Measurements from ENCODE around the gene CALHM3. TPM values are rescaled to one million over a fixed set of nuclear protein-coding genes. Genes with fewer than 3 reads are reported as not detected.
A peak's percentile ranks its signal among the peaks of the same experiment; 100 is the strongest.

Gene CALHM3
- total and polyA plus RNA-seq, 2 of the 13 experiments (the other 11 are each of a cell fraction or from before 2014, with no cell fraction given), result not detected

DNA sequence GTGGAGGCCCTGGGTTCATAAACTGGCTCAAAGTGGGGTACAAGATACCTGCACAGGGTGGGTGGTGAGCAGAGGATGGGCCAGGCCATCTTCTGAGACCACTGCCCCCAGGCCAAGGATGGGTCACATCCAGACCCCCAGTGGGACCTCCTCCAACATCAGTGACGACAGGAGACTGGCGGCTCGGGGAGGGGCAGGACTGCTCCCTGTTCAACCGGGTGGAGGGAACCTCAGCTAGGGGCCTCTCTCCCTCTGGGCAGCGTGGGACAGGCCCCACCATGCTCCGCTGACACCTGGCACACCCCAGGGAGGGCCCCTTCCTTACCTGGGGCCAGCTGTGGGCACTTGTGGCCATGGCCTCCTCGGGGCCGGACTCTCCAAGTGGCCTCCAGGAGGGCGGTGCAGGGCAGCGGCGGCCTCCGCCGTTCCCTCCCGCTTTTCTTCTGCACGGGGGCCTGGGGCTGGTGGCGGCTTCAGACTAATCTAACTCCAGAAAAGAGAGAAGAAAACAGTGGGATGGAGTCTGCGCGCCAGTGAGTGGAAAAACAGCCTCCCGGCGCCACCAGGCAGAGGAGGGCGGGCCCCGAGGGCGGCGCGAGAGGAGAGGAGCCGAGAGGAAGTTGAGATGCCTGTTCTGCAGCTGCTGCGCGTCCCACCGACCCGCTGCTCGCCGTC, 27.1 kb downstream of the CALHM3 start, which contains the start of gene CALHM2 (continued):
- TF ChIP-seq ZNF687 (CRISPR knock-in tag; IDR thresholded peaks at IDR 0.05) (peak; percentile 39; the same call in 1 of the 2 replicates), ZBTB33 (CRISPR knock-in tag; IDR thresholded peaks at IDR 0.05) (no peak), ZNF713 (CRISPR knock-in tag; IDR thresholded peaks at IDR 0.05) (no peak), ZNF768 (CRISPR knock-in tag; IDR thresholded peaks at IDR 0.05) (0 out of 2 replicates have a peak, but pooled peaks have one; percentile 8), ZNF660 (CRISPR knock-in tag; IDR thresholded peaks at IDR 0.05; ENCODE audit: borderline replicate concordance, low read depth) (no peak), ZFX (CRISPR knock-in tag; IDR thresholded peaks at IDR 0.05; ENCODE audit: low read depth) (peak; percentile 32; the same call in 1 of the 2 replicates), ZNF501 (CRISPR knock-in tag; IDR thresholded peaks at IDR 0.05) (0 out of 2 replicates have a peak, but pooled peaks have one; percentile 53)
- TF ChIP-seq, protein P1, sequence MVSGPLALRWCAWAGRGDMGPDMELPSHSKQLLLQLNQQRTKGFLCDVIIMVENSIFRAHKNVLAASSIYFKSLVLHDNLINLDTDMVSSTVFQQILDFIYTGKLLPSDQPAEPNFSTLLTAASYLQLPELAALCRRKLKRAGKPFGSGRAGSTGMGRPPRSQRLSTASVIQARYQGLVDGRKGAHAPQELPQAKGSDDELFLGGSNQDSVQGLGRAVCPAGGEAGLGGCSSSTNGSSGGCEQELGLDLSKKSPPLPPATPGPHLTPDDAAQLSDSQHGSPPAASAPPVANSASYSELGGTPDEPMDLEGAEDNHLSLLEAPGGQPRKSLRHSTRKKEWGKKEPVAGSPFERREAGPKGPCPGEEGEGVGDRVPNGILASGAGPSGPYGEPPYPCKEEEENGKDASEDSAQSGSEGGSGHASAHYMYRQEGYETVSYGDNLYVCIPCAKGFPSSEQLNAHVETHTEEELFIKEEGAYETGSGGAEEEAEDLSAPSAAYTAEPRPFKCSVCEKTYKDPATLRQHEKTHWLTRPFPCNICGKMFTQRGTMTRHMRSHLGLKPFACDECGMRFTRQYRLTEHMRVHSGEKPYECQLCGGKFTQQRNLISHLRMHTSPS (CRISPR knock-in tag; IDR thresholded peaks at IDR 0.05; ENCODE audit: low read depth), result 0 out of 2 replicates have a peak, but pooled peaks have one; percentile 26
